Glomerular visceral epithelial cell (primary cell): Measurements from ENCODE around the gene BACH2.
"Not testable (repeated sequence)": the region's sequence is repeated elsewhere in the genome, so short reads cannot be mapped to it uniquely, and the experiment has no call there.

Experiments
- DNase-seq: peaks from one replicate; pipeline ENCODE4 v3.0.0-alpha.2; 2016; ENCODE audit errors: extremely low spot score

The BACH2 gene

DNA sequence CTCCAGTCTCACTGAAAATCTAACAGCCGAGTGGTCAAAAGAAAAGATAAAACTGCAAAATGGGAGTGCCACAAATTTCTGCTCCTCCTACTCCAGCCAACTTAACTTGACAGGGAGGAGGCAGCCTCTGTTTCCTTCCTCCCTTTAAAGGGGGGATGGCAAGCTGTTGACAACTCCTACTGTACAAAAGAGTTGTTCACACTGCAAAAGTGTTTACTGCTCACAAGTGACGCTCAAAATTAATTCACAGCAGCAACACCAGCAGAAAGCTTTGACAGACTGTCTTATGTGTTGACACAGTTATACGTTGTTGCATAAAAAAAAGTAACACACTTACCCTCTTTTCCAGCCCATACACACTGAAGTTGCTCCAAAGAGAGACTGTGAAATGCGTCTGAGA is 169.8 kb downstream of the BACH2 start:
- no peak for DNase-seq

DNA sequence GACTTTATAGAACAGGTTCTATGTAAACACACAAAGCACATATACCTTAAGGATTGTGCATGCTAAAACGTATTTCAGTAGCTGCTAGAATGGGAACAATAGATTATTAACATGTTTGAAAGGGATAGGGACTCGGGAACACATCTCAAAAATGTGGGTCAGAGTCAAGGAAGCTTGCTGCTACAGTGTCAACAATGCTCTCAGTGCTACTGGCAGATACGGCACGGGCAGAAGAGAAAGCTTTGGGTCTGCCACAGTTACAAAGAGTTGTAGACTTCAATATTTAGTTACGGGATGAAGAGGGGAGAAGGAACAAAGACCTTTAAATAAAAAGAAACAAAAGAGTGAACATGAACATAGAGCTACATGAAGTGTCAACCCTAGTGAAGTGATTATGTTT is 170.5 kb downstream of the BACH2 start:
- no peak for DNase-seq

DNA sequence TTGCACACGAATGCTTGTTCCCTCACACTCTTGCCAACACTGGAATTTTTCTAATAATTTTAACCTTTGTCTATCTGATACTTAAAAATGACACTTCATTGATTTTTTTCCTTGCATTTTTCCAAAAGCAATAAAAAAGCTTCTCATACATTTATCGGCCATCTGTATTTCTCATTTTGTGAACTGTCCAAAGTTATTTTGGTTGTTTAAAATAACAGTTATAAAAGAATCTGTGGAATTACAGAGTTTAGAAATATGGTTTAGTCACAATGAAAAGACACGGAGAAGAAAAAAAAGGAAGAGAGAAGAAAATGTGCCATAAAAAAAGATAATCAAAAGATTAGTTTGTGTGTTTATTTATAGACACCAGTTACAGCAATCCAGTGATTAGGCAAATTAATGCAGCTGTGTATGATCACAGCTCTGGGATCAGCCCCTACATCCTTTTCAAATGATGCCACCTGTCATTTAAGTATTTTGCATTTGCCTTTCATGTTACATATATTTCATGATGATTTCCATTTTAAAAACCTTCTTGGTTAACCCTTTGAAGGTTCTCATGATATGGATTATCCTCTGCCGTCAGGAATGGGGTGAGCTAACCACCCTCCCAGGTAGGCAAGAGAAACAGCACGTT is 171.7 kb downstream of the BACH2 start:
- DNase-seq = no peak

DNA sequence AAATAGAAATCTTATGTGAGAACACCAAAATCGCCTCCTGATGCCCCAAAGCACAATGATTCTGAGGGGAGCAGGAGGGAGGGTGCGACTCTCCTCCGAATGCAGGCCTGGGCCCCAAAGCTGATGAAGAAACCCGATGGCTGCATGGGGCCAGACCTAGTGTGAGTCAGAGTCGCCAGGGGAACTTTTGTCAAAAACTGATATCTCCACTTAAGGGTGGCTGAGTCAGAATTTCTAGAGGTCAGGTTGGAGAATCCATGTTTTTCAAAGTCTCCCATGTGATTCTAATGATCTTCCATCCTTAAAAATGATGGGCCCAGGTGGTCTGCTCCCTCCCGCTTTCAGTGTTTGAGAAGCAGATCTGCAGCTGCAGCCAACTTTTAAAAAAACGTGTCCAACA is 172.8 kb downstream of the BACH2 start:
- no peak for DNase-seq

DNA sequence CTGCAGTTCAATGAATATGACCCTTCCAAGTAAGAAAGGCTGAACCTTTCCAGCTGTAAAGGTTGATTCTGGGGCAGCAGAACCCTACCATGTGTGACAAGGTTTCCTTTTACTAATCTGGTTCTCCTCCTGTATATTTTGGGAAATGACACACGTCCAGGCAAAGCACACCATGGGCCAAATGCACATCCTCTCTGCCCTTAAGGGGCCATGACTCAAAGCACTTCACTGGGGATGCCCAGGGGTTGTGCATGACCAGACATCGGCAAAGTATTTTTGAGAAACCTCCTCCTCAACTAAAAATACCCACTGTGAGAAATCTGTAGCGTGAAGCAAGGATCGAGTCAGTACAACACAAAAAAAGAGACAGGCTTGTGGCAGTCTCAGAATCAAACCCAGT is 174.7 kb downstream of the BACH2 start:
- DNase-seq = no peak

DNA sequence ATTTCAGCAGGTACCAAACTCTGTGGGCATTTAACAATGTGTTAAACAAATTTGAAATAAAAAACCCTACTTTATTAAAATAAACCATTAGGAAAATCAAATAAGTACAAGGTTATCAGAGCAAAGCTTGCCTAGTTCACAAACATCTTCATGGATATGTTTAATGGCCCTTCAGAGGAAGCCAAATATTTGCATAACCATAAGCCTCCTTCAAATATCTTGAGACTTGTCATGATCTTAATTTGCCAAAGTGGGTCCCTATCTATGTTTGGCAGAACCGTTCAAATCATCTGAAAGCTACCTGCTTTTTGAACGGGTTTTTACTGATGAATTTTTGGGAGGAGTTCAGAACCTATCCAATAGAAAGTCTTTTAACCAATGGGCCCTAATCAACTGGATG is 176.3 kb downstream of the BACH2 start:
- DNase-seq = no peak

DNA sequence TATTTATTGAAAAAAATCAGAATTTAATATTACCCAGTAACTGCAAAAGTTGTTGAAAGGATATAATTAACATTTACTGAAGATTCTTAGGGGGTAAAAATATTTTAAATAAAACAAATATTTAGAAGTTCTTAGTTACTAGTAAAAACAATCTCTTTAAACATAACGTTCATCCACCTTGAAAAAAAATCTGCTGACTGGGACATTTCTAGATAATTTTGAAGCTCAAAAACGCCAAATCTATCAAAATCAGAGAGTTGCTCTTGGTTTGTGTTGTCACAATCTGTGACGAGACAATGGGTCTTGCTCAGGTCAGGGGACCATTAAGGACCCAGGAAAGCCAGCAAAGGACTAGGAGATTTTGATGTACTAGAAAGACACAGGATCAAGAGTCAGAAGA is 177.0 kb downstream of the BACH2 start:
- no peak for DNase-seq

DNA sequence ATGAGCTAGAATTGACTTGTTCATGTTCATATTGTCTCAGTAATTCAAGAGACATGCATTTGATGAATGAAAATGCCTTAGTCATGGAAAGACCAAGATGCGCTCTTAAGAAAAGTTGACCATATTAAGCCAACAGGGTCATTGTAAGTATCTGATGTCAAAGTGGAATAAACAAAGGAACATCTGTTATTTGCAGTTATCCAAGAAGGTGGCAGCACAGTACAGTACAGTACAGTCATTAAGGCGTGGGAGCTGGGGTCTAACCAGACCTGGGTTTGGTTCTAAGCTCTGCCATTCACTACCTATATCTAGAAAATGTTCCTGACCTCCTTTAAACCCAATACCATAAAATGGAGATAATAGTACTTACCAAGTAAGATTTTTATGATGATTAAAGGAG is 178.1 kb downstream of the BACH2 start:
- no peak for DNase-seq

DNA sequence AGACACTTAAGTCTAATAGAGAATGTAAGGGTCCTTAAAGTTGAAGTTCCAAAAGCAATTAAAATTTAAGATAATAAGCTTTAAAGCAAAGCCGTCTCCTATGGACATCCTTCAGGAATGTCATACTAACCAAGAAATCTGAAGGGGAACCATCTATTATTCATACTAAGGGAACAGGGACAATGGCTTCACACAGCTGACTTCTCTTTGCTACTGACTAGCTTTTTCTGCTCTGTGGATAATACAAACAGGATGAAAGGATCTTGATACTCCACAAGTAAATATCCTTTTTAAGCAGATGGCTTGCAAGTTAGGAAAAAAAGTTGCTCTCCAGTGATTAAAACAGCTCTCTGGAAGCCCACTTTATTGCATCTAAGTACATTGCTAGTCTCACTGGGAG is 178.6 kb downstream of the BACH2 start:
- no peak for DNase-seq

DNA sequence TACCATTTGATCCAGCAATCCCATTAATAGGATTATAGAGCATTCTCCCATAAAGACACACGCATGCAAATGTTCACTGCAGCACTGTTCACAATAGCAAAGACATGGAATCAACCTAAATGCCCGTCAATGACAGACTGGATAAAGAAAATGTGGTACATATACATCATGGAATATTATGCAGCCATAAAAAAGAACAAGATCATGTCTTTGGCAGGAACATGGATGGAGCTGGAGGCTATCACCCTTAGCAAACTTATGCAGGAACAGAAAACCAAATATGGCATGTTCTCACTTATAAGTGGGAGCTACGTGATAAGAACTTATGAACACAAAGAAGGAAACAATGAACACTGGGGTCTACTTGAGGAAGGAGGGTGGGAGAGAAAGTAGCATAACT is 180.5 kb downstream of the BACH2 start:
- DNase-seq = not testable (repeated sequence)

DNA sequence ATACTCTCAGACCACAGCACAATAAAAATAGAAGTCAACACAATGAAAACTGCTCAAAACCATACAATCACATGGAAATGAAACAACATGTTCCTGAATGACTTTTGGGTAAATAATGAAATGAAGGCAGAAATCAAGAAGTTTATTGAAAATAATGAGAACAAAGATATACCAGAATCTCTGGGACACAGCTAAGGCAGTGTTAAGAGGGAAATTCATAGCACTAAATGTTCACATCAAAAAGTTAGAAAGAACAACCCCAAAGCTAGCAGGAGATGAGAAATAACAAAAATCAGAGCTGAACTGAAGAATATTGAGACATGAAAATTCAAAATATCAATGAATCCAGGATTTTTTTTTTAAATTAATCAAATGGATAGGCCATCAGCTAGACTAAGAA is 183.3 kb downstream of the BACH2 start:
- no peak for DNase-seq

DNA sequence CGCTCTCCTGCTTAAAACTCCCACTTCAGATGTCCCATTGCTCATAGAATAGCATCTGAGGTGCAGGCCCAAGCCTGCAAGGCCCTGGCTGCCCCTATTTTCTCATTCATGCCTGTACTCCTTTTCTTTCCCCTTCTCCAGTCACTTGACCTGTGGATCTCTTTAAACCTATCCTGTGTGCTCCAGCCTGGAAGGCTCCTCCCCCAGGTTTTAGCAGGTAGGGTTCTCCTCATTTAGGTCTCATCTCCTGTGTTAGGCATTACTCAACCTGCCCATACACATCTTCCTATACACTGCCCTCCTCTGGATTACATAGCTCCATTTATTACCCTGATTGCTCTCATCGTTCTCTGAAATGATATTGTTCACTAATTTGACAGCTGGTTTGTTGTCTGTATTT is 185.3 kb downstream of the BACH2 start:
- DNase-seq = no peak

DNA sequence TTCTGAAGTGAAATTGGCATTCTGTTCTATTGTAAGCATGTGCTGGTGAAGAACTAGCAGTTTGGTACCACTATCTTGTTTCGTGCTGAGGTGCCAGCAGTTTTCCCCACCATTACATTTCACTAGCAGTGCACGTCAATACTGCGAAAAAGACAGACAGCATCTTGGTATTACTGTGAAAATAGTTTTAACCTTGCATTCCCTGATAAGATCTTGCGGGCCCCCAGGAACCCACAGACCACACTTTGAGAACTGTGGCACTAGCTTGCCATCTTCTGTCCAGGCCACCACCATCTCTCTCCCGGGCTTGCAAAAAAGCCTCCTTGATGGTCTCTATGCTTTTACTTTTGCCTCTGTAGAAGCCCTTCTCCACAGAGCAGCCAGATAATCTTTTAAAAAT is 185.7 kb downstream of the BACH2 start:
- DNase-seq = no peak

DNA sequence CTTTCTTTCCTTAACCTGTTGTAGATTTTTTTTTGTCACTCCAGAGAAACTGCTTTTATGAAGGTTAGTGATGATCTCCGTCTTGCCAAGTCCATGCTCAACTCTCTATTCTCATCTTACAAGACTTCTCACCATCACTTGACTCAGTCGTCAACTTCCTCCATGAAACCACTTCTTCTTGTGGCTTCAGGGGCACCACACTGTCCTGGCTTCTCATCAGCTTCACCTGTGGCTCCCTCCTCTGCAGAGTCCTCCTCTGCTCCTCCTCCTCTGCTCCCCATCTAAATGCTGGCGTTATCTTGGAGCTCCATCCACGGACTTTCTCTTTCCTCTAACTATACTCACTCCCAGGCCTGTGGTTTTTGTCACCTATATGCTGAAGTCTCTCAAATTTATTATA is 187.5 kb downstream of the BACH2 start:
- DNase-seq = no peak

DNA sequence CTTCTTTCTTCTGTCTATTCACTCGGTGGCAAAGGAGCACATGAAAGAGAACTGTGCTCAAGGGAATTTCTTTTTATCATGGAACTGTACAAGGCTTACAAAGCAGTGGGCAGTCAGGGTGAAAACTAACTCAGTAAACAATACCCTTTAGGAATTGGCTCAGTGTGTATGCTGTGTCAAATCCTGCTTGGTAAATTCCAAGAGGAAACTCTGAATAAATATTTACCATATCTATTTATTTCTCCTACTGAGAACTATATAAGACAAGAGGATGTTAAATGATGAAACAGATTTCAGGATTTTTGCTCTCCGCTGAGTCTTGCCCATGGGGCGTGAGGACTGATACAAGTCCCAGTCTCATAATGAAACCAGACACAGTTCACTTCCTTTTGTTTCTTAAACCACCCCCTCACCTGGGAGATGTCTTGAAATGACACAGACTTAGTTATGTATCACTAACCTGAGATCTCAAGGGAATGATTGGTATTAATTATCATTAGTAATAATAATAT is 188.8 kb downstream of the BACH2 start:
- DNase-seq = no peak

DNA sequence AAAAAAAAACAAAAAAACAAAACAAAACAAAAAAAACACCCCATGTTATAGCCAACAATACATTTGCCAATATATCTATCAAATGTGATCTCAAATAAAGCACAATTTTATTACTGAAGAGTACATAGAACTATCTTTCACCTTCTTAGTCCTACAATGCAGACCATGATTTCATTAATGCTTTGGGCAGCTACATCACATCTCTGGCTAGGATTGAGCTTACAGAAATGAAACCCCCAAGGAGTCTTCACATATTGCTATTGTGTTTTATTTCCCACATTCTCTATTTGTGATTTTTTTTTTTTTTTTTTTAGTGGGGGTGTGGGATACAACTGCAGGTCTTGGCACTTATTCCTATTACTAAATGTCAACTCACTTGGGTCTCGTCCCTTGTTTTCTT is 189.3 kb downstream of the BACH2 start:
- no peak for DNase-seq

DNA sequence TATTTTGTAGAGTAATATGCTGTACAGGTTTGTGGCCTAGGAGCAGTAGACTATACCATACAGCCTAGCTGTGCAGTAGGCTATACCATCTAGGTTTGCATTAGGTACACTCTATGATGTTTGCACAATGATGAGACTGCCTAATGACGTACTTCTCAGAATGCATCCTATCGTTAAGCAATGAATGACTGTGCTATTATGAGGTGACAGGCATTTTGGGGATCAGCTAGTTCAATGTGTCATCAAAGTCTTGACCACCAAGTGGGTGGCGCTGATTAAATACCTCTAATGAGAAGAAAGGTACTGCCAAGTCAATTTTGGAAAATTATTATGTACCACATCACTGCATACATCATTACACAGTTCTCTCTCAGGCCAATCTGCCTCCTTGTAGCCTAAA is 190.2 kb downstream of the BACH2 start:
- DNase-seq = no peak

DNA sequence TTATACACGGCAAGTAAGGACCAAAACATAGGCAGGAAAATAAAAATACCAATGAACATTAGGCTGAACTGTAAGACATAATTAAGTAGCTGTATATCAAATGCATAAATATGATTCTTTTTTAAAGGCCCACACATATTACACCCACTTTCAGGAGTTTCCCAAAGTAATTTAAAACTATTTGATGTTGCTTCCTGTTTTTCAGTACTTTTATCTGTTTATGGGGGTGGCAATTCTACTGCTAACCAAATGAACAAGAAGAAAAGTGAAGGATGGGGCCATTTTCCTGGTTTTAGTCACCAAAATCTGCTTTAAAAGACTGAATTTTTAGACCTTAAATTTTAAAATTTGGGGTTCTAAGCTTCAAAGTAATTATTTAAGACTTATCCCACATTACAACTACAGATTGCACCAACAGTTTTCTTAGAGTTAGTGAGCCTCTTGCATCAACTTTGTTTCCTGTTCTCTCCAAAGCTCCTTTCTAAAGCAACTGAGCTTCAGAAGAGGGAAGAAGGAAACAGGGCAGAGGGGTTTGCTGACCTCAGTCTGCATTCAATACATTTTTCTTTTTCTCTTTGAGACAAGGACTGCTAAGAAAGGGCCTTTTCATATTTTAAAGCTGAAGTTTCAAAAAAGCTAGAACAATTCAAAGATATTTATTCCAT is 191.0 kb downstream of the BACH2 start:
- DNase-seq = no peak

DNA sequence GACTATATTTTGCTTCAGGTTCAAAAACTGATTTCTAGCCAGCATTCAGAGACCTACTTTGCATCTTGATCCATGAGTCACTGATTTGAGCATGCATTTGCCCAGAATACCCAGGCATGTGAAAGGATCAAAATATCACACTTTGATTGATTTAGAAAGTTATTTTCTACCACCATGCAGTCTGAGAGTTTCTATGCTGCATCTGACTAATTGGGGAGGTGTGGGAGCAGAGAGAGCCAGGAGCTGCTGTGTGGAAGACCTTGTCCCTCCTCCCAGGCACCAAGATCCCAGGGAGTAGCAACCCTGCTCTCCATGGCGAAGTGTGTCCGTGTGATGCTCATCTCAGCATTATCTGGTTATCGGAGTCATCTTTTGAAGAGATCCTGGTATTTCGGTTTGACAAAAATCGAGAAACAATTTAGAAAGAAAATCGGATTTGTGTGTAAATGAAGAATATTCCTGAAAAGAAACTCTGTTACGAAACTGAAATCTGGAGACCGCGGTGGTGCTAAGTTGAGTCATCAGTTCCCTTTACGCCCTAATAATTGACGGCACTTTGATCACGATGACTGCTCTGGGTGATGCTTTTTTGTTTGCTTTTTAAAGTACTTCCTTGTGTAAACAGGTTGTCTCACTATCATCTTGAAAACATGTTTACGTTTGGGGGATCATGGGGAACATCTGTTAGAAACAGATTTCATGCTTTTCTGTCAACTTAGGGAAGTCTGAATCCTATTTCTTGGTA is 193.4 kb downstream of the BACH2 start:
- no peak for DNase-seq

DNA sequence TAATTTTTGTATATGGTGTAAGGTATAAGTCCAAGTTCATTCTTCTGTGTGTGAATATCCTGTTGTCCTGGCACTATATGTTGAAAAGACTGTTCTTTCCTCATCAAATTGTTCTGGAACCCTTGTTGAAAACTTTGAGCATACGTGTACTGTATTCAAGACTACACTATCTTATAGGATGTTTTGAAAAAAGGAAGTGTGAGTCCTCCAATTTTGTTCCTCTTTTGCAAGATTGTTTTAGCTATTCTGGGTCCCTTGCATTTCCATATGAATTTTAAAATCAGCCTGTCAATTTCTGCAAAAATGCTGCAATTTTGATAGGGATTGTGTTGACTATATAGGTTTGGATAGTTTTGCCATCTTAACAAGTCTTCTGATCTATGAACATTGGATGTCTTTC is 195.2 kb downstream of the BACH2 start:
- no peak for DNase-seq

DNA sequence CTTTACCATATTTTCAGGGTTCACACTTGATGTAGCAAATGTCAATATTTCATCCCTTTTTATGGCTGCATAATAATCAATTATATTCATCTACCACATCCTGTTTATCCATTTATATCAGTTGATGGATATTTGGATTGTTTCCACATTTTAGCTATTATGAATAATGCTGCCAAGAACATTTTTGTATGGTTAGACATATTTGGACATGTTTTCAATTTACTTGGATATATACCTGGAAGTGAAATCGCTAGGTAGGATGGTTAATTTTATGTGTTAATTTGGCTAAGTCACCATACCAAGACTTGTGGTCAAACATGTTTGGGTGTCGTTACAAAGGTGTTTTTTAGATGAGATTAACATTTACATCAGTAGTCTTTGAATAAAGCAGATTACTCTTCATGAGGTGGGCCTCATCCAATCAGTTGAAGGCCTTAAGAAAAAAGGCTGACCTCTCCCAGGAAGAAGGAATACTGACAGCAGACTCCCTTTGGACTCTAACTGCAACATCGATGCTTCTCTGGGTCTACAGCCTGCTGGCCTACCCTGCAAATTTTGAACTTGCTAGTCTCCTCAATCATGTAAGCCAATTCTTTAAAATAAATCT is 196.5 kb downstream of the BACH2 start:
- no peak for DNase-seq

DNA sequence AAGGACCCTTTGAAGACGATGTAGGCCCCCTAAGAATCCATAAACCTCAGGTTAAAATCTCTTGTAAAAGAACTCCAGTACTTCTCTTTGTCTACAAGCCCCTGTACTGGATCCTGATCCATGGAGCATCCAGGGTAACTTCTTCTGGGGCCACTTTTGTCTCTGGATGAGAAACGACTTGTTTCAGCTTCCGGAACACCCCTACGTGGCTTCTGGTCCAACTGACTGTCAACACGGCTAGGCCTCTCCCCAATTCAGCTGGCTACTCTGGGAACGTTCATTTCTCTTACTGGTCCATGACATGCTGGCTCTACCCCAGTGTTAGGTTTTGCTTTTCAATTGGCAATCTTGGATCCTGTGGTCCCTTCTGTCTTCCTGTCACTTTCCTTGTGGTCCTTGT is 198.0 kb downstream of the BACH2 start:
- DNase-seq = no peak
